ENCODE results near the gene SPRR2F. TPM values are rescaled to one million over a fixed set of nuclear protein-coding genes. Genes with fewer than 3 reads are reported as not detected.

Gene SPRR2F
- total and polyA plus RNA-seq, 2 donors (not counting 1 experiment from before 2014, with no cell fraction given), result not detected

- Histone ChIP-seq H3K27ac (ENCODE audit: low read length in 2 of 2) (no peak overlapping the region), H3K4me1 (ENCODE audit: control insufficient read depth in 2 of 2, insufficient read depth in 2 of 2, low read length in 2 of 2) (no peaks in the 10 kb centered on the region), H4K20me1 (ENCODE audit: control insufficient read depth, insufficient read depth, low read length, poor library complexity, severe bottlenecking) (no peaks in the 10 kb centered on the region), H3K79me2 (ENCODE audit: control insufficient read depth, insufficient read depth, low read length) (no peaks in the 10 kb centered on the region), H3K4me2 (replicated peaks; ENCODE audit: low read depth, low read length, poor library complexity, severe bottlenecking) (no peak overlapping the region), H2AFZ (ENCODE audit: insufficient read depth, low read depth, low read length, poor library complexity, severe bottlenecking) (no peak overlapping the region), H3K36me3 (replicated peaks in 1 of 2; ENCODE audit: control extremely low read depth in 1 of 2, control insufficient read depth in 1 of 2, extremely low read depth in 1 of 2, insufficient read depth in 2 of 2, low read length in 1 of 2) (no peaks in the 10 kb centered on the region), H3K27me3 (replicated peaks in 1 of 4; ENCODE audit: control extremely low read depth in 1 of 4, control insufficient read depth in 3 of 4, insufficient read depth in 4 of 4, low read length in 3 of 4) (peaks cover 0 to 3% (median 2%) of the 10 kb centered on the region in 4 experiments), H3K9ac (ENCODE audit: low read length) (no peak overlapping the region), H3K4me3 (ENCODE audit: control extremely low read depth in 1 of 5, extremely low read depth in 1 of 5, insufficient read depth in 1 of 5, low read depth in 2 of 5, low read length in 4 of 5) (no peak overlapping the region), H3K9me3 (ENCODE audit: control extremely low read depth in 1 of 3, control insufficient read depth in 2 of 3, insufficient read depth in 1 of 3, low read length in 2 of 3) (peaks cover 0 to 5% (median 1%) of the 10 kb centered on the region in 3 donors)
- DNase-seq (no peak), ATAC-seq (ENCODE audit: low read depth) (no peak)
- intact Hi-C loops (cut with micrococcal nuclease), result no loop called here
- POLR2A ChIA-PET, result no interaction called here
- peaks cover 5% of the 10 kb centered on the region for H3K9me3 Mint-ChIP-seq (ENCODE audit: insufficient read depth)
- TF ChIP-seq CTCF (IDR thresholded peaks at IDR 0.05) (no peak), EZH2 (IDR thresholded peaks at IDR 0.05; ENCODE audit: borderline replicate concordance, insufficient read depth, low read depth, low read length, poor library complexity, severe bottlenecking) (no peak)
- H3K4me1 Mint-ChIP-seq, result no peaks in the 10 kb centered on the region
- H3K27ac Mint-ChIP-seq, result no peak overlapping the region
- CTCF ChIA-PET, result no interaction called here
- WGBS (ENCODE audit: insufficient coverage), result no CpG with 5 or more reads among the region's 5 CpGs
- H3K4me3 Mint-ChIP-seq, result no peak overlapping the region
- H3K27me3 Mint-ChIP-seq, result peaks cover 25% of the 10 kb centered on the region
These were observed 13.1 kb downstream of the SPRR2F start for GRCh38 chr1:153100245-153100644.

DNA sequence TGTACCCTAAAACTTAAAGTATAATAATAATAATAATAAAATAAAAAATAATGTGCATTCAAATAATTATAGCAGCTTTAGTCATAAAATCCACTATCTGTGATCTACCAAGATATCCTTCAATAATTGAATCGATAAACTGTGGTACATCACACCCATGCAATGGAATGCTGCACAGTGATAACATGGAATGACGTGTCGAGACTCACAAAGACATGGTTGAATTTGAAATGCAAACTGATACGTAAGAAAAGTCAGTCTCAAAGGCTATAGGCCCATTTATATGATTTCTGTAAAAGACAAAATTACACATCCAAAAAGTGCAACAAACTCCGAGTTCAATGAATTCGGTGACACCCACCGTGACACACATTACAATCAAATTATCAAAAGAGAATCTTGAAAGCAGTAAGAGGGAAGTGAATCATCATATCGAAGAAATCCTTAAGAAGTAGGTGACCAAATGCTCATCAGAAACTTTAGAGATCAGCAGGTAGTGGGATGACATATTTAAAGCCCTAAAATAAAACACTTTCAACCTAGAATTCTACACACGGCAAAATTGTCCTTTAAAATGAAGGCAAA, 13.8 kb downstream of the SPRR2F start:
- H3K4me2 ChIP-seq (replicated peaks; ENCODE audit: low read depth, low read length, poor library complexity, severe bottlenecking), result no peak overlapping the region
- no peak overlapping the region for H3K27ac ChIP-seq (ENCODE audit: low read length in 2 of 2)
- H3K4me3 Mint-ChIP-seq, result no peak overlapping the region
- H3K9me3 Mint-ChIP-seq (ENCODE audit: insufficient read depth), result peaks cover 2% of the 10 kb centered on the region
- no peak overlapping the region for H3K4me3 ChIP-seq (ENCODE audit: control extremely low read depth in 1 of 5, extremely low read depth in 1 of 5, insufficient read depth in 1 of 5, low read depth in 2 of 5, low read length in 4 of 5)
- H3K9me3 ChIP-seq (ENCODE audit: control extremely low read depth in 1 of 3, control insufficient read depth in 2 of 3, insufficient read depth in 1 of 3, low read length in 2 of 3), result peaks cover 0 to 5% (median 1%) of the 10 kb centered on the region in 3 donors
- H4K20me1 ChIP-seq (ENCODE audit: control insufficient read depth, insufficient read depth, low read length, poor library complexity, severe bottlenecking), result no peaks in the 10 kb centered on the region
- peaks cover 29% of the 10 kb centered on the region for H3K27me3 Mint-ChIP-seq
- ChIA-PET CTCF (no interaction called here), POLR2A (no interaction called here)
- no peaks in the 10 kb centered on the region for H3K79me2 ChIP-seq (ENCODE audit: control insufficient read depth, insufficient read depth, low read length)
- H3K4me1 ChIP-seq (ENCODE audit: control insufficient read depth in 2 of 2, insufficient read depth in 2 of 2, low read length in 2 of 2), result no peaks in the 10 kb centered on the region
- TF ChIP-seq CTCF (IDR thresholded peaks at IDR 0.05) (no peak), EZH2 (IDR thresholded peaks at IDR 0.05; ENCODE audit: borderline replicate concordance, insufficient read depth, low read depth, low read length, poor library complexity, severe bottlenecking) (no peak)
- no peaks in the 10 kb centered on the region for H3K4me1 Mint-ChIP-seq
- peaks cover 0 to 3% (median 2%) of the 10 kb centered on the region in 4 experiments for H3K27me3 ChIP-seq (replicated peaks in 1 of 4; ENCODE audit: control extremely low read depth in 1 of 4, control insufficient read depth in 3 of 4, insufficient read depth in 4 of 4, low read length in 3 of 4)
- ATAC-seq (ENCODE audit: low read depth) (no peak), DNase-seq (no peak)
- WGBS (ENCODE audit: insufficient coverage), result 100% methylated on average over 1 of the region's 9 CpGs
- H3K9ac ChIP-seq (ENCODE audit: low read length), result no peak overlapping the region
- H3K27ac Mint-ChIP-seq, result no peak overlapping the region
- H2AFZ ChIP-seq (ENCODE audit: insufficient read depth, low read depth, low read length, poor library complexity, severe bottlenecking), result no peak overlapping the region
- no peaks in the 10 kb centered on the region for H3K36me3 ChIP-seq (replicated peaks in 1 of 2; ENCODE audit: control extremely low read depth in 1 of 2, control insufficient read depth in 1 of 2, extremely low read depth in 1 of 2, insufficient read depth in 2 of 2, low read length in 1 of 2)
- intact Hi-C loops (cut with micrococcal nuclease), result no loop called here

All from B cell (primary cell).